Endometrial microvascular endothelial cells (primary cell): ENCODE measurements around the gene KIAA1958. TPM values are rescaled to one million over a fixed set of nuclear protein-coding genes. Genes with fewer than 3 reads are reported as not detected.

Experiments used
- in situ Hi-C: cut with HindIII; loops from 2 replicates; pipeline ENCODE4 v1.10.0; 2017; ENCODE audit warnings: low sequenced_read_pairs, low pct_unique_long_range_greater_than_20kb; ENCODE audit errors: inconsistent ontology term
- total RNA-seq: library from RNA; depleted of rRNA; stranded (reverse); fragments of >200 nt; gene quantifications from one replicate; pipeline ENCODE4 v1.2.3, GENCODE V29; 2015; ENCODE audit errors: inconsistent ontology term

Gene KIAA1958
- total RNA-seq, 1 donor from 2014 or later = 0.46 TPM

DNA sequence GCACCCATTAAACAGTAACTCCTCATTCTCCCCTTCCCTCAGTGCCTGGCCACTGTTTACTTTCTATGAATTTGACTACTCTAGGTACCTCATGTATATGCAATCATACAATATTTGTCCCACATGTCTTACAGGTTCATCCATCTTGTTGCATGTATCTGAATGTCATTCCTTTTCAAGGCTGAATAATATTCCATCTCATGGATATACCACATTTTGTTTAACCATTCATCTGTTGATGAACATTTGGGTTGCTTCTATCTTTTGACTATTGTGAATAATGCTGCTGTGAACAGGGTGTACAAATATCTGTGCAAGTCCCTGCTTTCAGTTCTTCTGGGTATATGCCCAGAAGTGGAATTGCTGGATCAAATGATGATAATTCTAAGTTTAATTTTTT, 190.4 kb downstream of the KIAA1958 start:
- in situ Hi-C loops = no loop called here

DNA sequence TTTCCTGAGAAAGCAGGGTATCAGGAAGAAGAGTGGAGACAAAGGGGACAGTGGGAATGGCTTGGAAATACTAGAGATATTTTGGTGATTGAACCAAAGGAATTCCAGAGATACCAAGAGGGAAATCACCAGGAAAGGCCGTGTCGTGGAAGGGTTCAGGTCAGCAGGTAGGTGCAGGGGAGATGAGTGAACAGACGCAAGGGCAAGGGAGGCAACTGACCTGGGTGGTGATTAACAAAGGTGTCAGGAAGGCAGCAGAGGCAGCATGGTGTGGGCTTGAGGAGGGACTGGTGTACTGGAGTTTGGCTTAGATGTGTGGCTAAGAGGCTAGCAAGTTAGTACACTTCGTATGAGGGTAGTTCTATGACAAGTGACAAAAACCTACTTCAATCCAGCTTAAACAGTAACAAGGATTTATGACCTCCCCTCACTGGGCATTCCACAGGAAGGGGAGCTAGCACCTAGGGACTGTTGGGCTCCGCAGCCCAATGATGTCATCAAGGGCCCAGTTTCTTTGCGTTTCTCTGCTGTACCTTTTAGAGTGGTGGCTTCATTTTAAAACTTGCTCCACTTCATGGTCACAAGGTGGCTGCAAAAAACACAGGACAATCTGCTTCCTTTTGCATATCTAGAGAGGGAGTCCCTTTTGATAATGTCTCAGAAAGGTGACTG, 194.2 kb downstream of the KIAA1958 start:
- in situ Hi-C loops = no loop called here

DNA sequence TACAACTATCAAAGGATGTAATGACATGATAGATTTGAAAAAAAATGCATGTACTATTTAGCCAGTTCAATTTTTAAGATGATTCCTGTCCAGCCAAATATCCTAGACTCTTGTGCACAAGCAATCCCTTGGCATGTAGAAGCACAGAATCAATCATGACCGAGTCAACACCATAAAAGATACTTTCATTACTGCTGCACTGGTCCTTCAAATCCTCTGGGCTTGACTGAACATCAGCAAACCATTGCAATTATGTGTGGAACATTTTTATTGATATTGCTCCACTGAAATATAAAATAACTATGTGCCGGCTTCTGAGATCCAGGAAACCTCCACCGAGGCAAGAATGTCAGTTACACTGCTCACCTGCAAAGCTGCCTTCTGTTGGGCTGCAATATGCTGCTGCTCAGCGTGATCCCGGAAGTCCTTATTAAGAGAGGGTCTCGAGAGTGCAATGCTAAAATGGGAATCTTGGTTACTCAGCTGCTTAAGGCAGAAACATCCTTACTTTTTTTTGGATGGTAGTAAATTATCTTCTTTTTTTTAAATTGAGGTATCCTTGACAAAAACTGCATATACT, 202.6 kb downstream of the KIAA1958 start:
- in situ Hi-C loops = no loop called here

DNA sequence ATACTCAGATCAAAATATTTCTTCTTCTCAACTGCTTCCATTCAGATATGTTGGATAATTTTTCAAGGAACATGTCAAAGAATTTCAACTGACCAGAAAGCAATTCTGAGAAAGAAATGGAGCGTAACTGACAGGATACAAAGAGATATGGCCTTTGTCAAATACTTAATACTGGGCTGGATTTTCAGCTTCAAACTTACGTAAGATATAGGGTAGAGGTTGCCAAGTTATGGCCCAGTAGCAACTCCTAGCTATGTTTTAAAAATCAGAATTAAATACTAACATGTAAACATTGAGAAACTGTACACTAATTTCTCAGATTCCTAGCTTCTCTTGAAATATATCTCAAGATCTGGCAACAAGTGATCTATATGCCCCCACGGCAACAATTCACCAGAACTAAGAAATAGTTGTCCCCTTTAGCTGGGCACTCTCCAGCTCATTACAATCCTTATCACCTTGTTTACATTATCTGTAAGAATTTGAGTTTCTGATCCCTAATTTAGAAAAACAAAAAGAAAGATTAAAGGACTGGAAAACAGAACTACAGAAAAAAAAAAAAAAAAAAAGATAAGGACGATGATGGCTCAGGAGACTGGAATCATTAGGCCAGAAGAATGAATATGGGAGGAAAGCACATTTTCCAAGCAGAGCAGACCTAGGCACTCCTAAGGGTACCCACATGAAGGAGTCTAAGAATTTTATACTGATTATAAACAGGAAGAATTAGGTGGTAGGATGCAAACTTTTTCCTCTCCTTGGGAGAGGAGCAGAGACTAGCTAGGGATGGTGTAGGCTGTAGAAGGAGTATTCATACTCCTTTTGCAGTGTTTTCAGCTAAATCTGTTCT, 208.3 kb downstream of the KIAA1958 start:
- in situ Hi-C loops = no loop called here

DNA sequence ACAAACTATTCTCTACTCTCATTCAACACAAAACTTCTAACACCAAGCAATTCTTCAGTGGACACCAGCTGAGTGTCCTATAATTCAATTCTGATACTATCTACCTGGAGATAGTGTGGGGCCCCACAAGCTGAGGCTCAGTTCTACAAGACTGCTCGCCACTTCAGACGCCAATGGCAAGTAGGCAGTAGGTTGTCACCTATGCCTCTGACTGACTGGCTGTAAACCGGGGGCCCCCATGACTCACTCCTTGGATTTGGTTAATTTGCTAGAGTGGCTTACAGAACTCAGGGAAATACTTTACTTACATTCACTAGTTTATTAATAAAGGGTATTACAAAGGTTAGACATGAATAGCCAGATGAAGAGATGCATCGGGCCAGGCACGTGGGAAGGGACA, 209.8 kb downstream of the KIAA1958 start:
- in situ Hi-C loops = no loop called here

DNA sequence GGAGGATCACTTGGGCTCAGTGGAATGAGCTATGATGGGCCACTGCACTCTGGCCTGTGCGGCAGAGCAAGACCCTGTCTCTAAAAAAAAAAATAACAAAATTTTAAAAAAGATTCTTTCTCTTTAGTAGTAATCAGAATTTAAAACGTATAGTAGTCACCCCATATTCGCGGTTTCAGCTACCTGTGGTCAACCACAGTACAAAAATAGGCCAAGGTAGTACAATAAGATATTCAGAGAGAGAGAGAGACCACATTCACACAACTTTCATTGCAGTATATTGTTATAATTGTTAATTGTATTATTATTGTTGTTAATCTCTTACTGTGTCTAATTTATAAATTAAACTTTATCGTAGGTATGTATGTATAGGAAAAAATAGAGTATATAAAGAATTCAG, 212.6 kb downstream of the KIAA1958 start:
- in situ Hi-C loops = no loop called here

DNA sequence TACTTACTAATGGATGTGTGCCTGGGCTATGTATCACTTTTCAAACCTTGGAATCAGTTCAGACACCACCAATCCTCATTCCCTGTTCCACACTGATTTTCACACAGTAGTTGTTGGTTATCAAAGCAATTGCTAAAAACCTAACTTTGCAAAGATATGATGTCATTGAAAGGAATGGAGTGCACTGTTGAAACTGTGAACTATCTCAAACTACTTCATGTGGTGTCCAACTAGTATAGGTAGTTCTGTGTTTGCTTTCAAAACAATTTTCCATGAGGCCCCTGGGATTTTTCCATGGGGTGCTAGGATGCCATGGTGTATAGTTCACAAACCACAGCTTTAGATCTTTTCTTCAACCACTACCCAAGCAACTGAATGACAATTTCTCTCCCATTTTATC, 213.5 kb downstream of the KIAA1958 start:
- in situ Hi-C loops = loop anchor here (25.0 kb wide), 1 partner anchor 613 kb away; no protein-coding TSS in a partner anchor

DNA sequence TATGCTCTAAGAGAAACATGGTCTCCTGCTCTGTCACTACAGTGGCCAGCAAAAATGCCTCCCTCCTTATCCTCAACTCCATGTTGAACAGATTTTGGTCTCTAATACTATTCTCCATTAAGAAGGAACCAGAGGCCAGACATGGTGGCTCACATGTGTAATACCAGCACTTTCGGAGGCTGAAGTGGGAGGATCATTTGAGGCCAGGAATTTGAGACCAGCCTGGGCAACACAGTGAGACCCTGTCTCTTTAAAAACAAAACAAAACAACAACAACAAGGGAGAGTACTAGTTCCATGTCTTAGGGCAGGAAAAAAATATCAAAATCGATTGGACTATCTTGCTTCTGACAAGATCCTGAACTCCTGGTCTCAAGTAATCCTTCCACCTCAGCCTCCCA, 216.7 kb downstream of the KIAA1958 start:
- in situ Hi-C loops = loop anchor here (25.0 kb wide), 1 partner anchor 616 kb away; no protein-coding TSS in a partner anchor

DNA sequence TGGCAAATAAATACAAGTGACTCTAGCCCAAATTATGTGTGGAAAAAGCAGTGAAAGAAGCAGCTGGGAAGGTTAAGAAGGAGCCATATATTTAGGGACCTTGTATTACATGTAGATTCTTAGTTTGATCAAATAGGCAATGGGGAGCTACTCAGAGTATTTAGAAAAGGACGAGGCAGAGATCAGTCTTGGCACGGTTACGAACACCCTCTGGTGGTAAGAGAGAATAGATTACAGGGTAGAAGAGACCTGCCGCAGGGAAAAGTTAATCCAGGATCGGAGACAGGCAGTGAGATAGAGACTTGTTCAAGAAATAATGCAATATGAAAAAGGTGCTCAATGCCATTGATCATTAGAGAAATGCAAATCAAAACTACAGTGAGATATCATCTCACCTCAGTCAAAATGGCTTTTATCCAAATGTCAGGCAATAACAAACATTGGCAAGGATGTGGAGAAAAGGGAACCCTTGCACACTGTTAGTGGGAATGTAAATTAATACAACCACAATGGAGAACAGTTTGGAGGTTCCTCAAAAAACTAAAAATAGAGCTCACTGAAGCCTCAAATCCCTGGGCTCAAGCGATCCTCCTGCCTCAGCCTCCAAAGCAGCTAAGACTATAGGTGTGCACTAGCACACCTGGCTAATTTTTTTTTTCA, 219.3 kb downstream of the KIAA1958 start:
- in situ Hi-C loops = loop anchor here (25.0 kb wide), 1 partner anchor 619 kb away; no protein-coding TSS in a partner anchor

DNA sequence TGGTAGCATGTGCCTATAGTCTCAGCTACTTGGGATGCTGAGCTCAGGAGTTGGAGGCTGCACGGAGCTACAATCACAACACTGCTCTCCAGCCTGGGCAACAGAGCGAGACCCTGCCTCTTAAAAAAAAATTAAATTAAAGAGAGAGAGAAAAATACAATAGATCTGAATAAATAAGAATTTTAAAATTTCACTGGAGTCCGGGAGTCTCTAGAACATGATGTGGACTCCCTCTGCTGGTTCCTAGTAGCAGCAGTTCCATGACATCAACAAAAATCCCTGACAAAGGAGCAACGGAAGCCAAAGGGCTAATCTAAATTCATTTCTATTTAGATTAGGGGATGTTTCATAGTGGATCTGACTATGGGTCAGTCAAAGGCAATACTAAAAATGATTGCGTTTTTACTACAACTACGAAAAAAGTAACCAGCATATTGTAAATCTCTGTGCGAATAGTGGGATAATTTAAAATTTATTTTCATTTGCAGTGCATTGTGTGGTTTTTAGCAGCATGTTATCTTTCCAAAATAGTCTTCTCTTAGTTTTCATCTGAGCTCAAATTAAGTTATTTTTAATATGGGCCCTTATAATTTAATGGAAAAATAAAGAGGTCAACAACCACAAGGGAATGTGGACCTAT, 224.5 kb downstream of the KIAA1958 start:
- in situ Hi-C loops = loop anchor here (25.0 kb wide), 1 partner anchor 624 kb away; no protein-coding TSS in a partner anchor

DNA sequence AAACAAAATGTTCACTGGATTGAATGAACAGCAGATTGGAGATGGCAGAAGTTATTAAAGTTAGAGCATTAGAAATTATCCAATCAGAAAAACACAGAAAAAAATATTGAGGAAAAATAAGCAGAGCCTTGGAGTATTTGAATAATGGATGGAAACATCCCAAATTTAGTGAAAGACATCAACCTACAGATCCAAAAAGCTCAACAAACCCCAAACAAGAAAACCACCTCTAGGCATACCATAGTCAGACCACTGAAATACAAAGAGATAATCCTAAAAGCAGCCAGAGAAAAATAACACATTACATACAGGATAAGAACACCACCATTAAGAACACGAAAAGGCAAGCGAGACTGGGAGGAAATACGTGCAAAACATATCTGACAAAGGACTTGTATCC, 226.1 kb downstream of the KIAA1958 start:
- in situ Hi-C loops = loop anchor here (25.0 kb wide), 1 partner anchor 625 kb away; no protein-coding TSS in a partner anchor

DNA sequence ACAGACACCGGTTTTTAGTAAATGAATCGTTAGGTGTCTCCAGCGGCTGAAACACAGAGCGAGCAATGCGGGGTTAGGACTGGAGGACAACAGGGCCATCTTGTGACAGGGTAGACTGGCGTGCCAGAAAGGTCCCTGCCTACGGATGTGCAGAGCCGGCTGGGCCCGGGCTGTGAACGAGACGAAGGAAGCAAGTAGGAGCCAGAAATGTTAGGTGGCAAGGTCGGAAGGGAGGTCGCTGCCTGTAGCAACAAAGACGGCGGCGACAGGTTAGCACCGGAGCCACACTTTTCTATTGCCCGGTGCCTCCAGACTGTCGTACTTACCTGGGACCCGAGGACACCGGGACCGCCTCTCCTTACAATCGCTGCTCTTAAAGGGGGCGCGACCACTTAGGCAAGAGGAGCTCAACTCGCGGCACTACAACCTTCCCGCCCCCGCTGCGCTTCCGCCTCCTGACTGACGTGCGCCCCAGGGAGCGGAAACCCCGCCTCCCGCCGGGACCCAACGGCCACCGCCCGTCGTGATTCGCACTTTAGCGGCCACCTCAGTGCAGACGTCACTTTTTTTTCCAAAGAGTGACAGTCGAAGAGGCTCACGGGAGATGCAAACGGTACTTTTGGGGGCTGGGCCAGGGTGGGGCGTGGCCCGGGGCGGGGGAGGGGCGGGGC, 231.2 kb downstream of the KIAA1958 start, which contains the start of gene INIP:
Gene INIP, minus strand, starts transcription at position 457 of the 671 bp plus-strand sequence. CDS start 1,632 bp downstream, outside the sequence.
- in situ Hi-C loops = loop anchor here (25.0 kb wide), 1 partner anchor 630 kb away; no protein-coding TSS in a partner anchor

Other genes starting within 250 kb of the KIAA1958 start
- gene PTBP3, start 153.2 kb upstream of the KIAA1958 start, total RNA-seq = 48.1 TPM
- gene HSDL2, start 106.7 kb upstream of the KIAA1958 start, total RNA-seq = 42.6 TPM
- gene INIP, start 231.3 kb downstream of the KIAA1958 start, total RNA-seq = 27.4 TPM